ENCODE results near the gene MYOM1. TPM values are rescaled to one million over a fixed set of nuclear protein-coding genes. Genes with fewer than 3 reads are reported as not detected.
"Not testable (repeated sequence)": the region's sequence is repeated elsewhere in the genome, so short reads cannot be mapped to it uniquely, and the experiment has no call there.

The MYOM1 gene
- total and polyA plus RNA-seq, 10 donors = 1.2 to 6.2 (median 2.0) TPM

- 46 to 71% (median 50%) methylated on average over 1 of the region's 1 CpG for WGBS, 5 donors
- TF ChIP-seq POLR2AphosphoS5 (IDR thresholded peaks at IDR 0.05) (no peak), POLR2A (IDR thresholded peaks at IDR 0.05) (no peak), CTCF (IDR thresholded peaks at IDR 0.05 in 8 of 11, conservative IDR thresholded peaks at IDR 0.05 in 3 of 11) (no peak)
Observed at GRCh38 chr18:3223356-3223755, 3.6 kb upstream of the MYOM1 start.

DNA sequence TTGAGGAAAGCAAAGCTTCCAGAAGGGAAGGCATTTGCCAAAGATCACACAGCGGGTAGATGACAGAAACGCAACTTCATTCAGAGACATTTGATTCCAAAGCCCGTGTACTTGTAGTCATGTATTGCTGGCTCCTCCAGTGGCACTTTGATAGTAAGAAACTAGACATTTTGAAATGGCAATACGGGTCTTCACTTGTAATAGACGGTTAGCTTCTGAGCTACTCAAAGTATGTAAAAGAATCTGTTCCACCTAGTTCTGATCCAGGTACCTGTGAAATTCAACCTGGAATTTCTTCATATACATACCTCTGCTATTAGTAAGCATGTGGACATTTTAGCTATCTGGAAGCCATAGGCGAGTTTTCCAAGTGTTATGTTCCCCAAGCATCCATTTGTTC lies 1.7 kb upstream of the MYOM1 start:
- intact Hi-C loops (cut with DNase I; ENCODE audit: low total_unique reads) = no loop called here
- H3K36me3 ChIP-seq = no peaks in the 10 kb centered on the region
- H3K27me3 ChIP-seq (replicated peaks in 1 of 7) = no peaks in the 10 kb centered on the region
- TF ChIP-seq POLR2AphosphoS5 (IDR thresholded peaks at IDR 0.05) (no peak), CTCF (IDR thresholded peaks at IDR 0.05 in 8 of 11, conservative IDR thresholded peaks at IDR 0.05 in 3 of 11) (no peak), POLR2A (IDR thresholded peaks at IDR 0.05) (no peak)
- WGBS, 5 donors = 89 to 95% (median 94%) methylated on average over 6 of the region's 6 CpGs
- DNase-seq = no peak
- H3K4me1 ChIP-seq = no peaks in the 10 kb centered on the region
- H3K4me3 ChIP-seq = no peak overlapping the region
- no peak overlapping the region for H3K27ac ChIP-seq
- no peaks in the 10 kb centered on the region for H3K9me3 ChIP-seq

More at GRCh38 chr18:3223356-3223755, 3.6 kb upstream of the MYOM1 start:
- no peak overlapping the region for H3K4me3 ChIP-seq
- H3K4me1 ChIP-seq = no peaks in the 10 kb centered on the region
- no peak overlapping the region for H3K27ac ChIP-seq
- no peaks in the 10 kb centered on the region for H3K27me3 ChIP-seq (replicated peaks in 1 of 7)
- no peak for DNase-seq
- no peaks in the 10 kb centered on the region for H3K9me3 ChIP-seq
- intact Hi-C loops (cut with DNase I; ENCODE audit: low total_unique reads) = no loop called here
- H3K36me3 ChIP-seq = no peaks in the 10 kb centered on the region

DNA sequence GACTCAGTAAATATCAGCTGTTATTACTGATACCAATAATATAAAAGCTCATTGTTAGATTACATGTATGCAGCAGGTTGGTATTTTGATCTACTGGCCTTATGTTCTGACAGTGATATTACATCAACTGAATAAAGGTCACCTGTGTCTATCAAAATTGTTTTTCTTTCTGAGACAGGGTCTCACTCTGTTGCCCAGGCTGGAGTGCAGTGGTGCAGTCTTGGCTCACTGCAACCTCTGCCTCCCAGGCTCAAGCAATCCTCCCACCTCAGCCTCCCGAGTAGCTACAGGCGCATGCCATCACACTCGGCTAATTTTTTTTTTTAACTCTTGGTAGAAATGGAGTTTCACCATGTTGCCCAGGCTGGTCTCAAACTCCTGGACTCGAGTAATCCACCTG lies 1.1 kb upstream of the MYOM1 start:
- H3K36me3 ChIP-seq; H3K9me3 ChIP-seq; DNase-seq; H3K4me1 ChIP-seq; H3K4me3 ChIP-seq; intact Hi-C loops (cut with DNase I; ENCODE audit: low total_unique reads); H3K27ac ChIP-seq; H3K27me3 ChIP-seq (replicated peaks in 1 of 7): not testable (repeated sequence)
- WGBS, 5 donors = 84 to 94% (median 89%) methylated on average over 4 of the region's 4 CpGs

DNA sequence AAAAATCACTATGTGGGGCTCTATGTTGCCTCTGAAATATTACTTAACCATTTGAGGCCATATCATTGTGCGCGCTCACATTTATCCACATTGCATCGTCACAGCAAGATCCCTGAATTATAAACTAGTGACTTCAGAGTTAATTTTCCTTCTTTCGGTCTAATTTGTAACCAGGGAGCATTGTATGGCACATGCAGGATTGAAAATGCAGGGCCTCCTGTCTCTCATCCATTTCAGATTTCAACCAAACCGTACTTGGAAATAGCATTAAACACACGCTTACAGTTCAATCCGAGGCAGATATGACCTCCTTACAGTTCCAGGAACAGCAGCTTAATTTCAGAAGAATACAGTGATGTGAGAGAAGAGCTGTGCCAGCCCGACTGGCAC lies 532 bp downstream of the MYOM1 start:
- 88 to 93% (median 90%) methylated on average over 8 of the region's 8 CpGs for WGBS, 5 donors
- Histone ChIP-seq H3K4me3 (no peak overlapping the region), H3K36me3 (peaks cover 0 to 6% (median 0%) of the 10 kb centered on the region in 6 donors), H3K27ac (no peak overlapping the region), H3K4me1 (no peaks in the 10 kb centered on the region), H3K9me3 (no peaks in the 10 kb centered on the region), H3K27me3 (replicated peaks in 1 of 7) (no peaks in the 10 kb centered on the region)
- TF ChIP-seq POLR2A (IDR thresholded peaks at IDR 0.05) = no peak
- no peak for TF ChIP-seq POLR2AphosphoS5 (IDR thresholded peaks at IDR 0.05)
- TF ChIP-seq CTCF (IDR thresholded peaks at IDR 0.05 in 8 of 11, conservative IDR thresholded peaks at IDR 0.05 in 3 of 11) = no peak
- intact Hi-C loops (cut with DNase I; ENCODE audit: low total_unique reads) = no loop called here
- DNase-seq = no peak

- peaks cover 0 to 6% (median 0%) of the 10 kb centered on the region in 6 donors for H3K36me3 ChIP-seq
- intact Hi-C loops (cut with DNase I; ENCODE audit: low total_unique reads) = no loop called here
- H3K4me1 ChIP-seq = peaks cover 0 to 1% (median 0%) of the 10 kb centered on the region in 6 donors
- no peak overlapping the region for H3K27ac ChIP-seq
- TF ChIP-seq POLR2AphosphoS5 (IDR thresholded peaks at IDR 0.05) (no peak), POLR2A (IDR thresholded peaks at IDR 0.05) (no peak), CTCF (IDR thresholded peaks at IDR 0.05 in 8 of 11, conservative IDR thresholded peaks at IDR 0.05 in 3 of 11) (no peak)
- no peak for DNase-seq
- WGBS, 5 donors = 91 to 96% (median 93%) methylated on average over 2 of the region's 2 CpGs
- H3K9me3 ChIP-seq = no peaks in the 10 kb centered on the region
- H3K27me3 ChIP-seq (replicated peaks in 1 of 7) = no peaks in the 10 kb centered on the region
- H3K4me3 ChIP-seq = no peak overlapping the region
Observed at GRCh38 chr18:3218819-3219218, 949 bp downstream of the MYOM1 start.

All from spleen (tissue), 11 donors.